ENCODE measurements around the gene GARRE1. TPM values are rescaled to one million over a fixed set of nuclear protein-coding genes. Genes with fewer than 3 reads are reported as not detected.
"Not testable (repeated sequence)": the region's sequence is repeated elsewhere in the genome, so short reads cannot be mapped to it uniquely, and the experiment has no call there.

Gene GARRE1
- total and polyA plus RNA-seq, 7 experiments from 2014 or later, result 5.3 to 57.2 (median 26.1) TPM

DNA sequence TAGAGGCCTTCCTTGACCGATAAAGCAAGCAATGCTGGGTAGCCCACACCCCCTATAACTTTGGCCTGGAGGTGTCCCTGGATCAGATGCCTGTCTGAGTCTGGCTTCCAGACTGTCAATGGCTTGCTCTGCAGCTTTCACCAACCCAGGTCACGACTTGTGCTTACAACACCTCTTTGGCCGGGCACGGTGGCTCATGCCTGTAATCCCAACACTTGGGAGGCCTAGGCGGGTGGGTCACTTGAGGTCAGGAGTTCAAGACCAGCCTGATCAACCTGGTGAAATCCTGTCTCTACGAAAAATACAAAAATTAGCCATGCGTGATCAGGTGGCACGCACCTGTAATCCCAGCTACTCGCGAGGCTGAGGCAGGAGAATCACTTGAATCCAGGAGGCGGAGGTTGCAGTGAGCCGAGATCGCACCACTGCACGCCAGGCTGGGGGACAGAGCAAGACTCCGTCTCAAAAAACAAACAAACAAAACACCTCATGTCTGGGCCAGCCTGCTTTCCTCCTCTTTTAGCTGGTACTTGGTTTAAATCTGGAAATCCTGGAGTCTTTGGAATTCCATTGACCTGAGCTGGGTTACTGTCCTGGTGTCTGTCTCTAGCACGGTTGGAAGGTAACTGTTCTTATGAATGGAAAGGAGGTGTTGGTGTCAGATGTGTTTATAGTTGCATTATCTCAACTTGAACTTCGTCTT lies 10.3 kb upstream of the GARRE1 start:
- DNase-seq, result no peak
- no peak for ATAC-seq
- Mint-ChIP-seq H3K4me3 (no peak overlapping the region), H3K27me3 (peaks cover 0 to 2% (median 0%) of the 10 kb centered on the region in 5 donors), H3K27ac (no peak overlapping the region), H3K9me3 (peaks cover 0 to 4% (median 0%) of the 10 kb centered on the region in 11 donors), H3K4me1 (peaks cover 0 to 4% (median 2%) of the 10 kb centered on the region in 7 donors), H3K36me3 (no peaks in the 10 kb centered on the region)
- Histone ChIP-seq H3K4me3 (ENCODE audit: low read length) (no peak overlapping the region), H3K4me1 (ENCODE audit: control insufficient read depth in 2 of 2, insufficient read depth in 2 of 2, low read length in 2 of 2) (no peaks in the 10 kb centered on the region), H3K36me3 (ENCODE audit: control insufficient read depth in 2 of 3, insufficient read depth in 3 of 3, low read length in 3 of 3) (no peaks in the 10 kb centered on the region), H3K27ac (ENCODE audit: low read depth, low read length) (no peak overlapping the region), H3K9me3 (ENCODE audit: control insufficient read depth in 2 of 3, low read length in 3 of 3) (no peaks in the 10 kb centered on the region), H3K27me3 (ENCODE audit: control insufficient read depth in 2 of 2, insufficient read depth in 2 of 2, low read length in 2 of 2) (no peaks in the 10 kb centered on the region)
- intact Hi-C loops (cut with micrococcal nuclease), result no loop called here
- CTCF ChIA-PET, result interaction anchor here (0.6 kb wide), 1 partner anchor 113 kb away, joined by 3 read pairs; no protein-coding TSS in a partner anchor
- POLR2A ChIA-PET, result interaction anchor here (0.6 kb wide), 1 partner anchor 872 kb away, joined by 5 read pairs; no protein-coding TSS in a partner anchor

DNA sequence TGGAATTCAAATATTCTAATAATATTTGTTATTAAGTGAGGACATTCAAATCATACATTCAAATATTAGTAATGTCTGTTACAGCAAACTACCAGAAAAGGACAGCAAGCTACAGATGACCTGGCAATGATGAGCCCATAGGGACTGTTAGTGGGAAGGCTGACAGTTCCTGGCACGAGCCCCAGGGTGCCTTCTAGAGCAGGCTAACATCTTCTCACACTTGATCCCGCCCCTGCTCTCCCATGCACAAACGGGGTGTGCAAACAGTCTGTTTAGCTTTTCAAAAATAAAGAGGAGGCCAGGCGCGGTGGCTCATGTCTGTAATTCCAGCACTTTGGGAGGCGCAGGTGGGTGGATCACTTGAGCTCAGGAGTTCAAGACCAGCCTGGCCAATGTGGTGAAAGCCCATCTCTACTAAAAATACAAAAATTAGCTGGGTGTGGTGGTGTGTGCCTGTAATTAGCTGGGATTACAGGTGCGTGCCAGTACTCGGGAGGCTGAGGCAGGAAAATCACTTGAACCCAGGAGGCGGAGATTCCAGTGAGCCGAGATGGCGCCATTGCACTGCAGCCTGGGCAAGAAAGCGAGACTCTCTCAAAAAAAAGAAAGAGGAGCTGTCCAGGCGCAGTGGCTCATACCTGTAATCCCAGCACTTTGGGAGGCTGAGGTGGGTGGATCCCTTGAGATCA lies 9.6 kb upstream of the GARRE1 start:
- ChIA-PET CTCF (interaction anchor here (0.6 kb wide), 1 partner anchor 112 kb away, joined by 3 read pairs; no protein-coding TSS in a partner anchor), POLR2A (interaction anchor here (0.6 kb wide), 1 partner anchor 873 kb away, joined by 5 read pairs; no protein-coding TSS in a partner anchor)
- intact Hi-C loops (cut with micrococcal nuclease), result no loop called here

DNA sequence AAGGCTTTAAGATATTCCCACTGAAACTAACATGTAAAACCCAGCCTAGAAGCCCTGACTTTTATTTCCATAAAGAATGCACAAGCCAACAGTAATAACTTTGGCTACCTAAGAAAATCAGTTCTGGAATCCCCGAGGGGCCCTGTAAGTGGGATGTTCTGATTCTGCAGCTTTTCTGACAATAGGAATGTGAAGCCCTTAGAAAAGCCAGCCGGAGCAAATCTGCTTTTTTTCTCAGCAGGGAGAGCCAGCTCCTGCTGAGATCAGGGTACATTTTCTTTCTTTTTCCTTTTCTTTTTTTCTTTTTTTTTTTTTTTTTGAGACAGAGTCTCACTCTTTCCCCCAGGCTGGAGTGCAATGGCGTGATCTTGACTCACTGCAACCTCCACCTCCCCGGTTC lies 8.0 kb upstream of the GARRE1 start:
- H3K9me3 Mint-ChIP-seq, result peaks cover 0 to 5% (median 0%) of the 10 kb centered on the region in 11 donors
- intact Hi-C loops (cut with micrococcal nuclease), result no loop called here
- ATAC-seq (no peak), DNase-seq (no peak)
- no peak overlapping the region for H3K4me3 ChIP-seq (ENCODE audit: low read length)
- H3K36me3 Mint-ChIP-seq, result no peaks in the 10 kb centered on the region
- ChIA-PET CTCF (interaction anchor here (0.6 kb wide), 2 partner anchors 39 to 45 kb away, joined by 4 to 5 read pairs; no protein-coding TSS in a partner anchor), POLR2A (interaction anchor here (0.6 kb wide), 1 partner anchor 105 kb away, joined by 3 read pairs; no protein-coding TSS in a partner anchor)
- H3K27ac ChIP-seq (ENCODE audit: low read depth, low read length), result no peak overlapping the region
- H3K4me1 ChIP-seq (ENCODE audit: control insufficient read depth in 2 of 2, insufficient read depth in 2 of 2, low read length in 2 of 2), result no peaks in the 10 kb centered on the region
- H3K9me3 ChIP-seq (ENCODE audit: control insufficient read depth in 2 of 3, low read length in 3 of 3), result no peaks in the 10 kb centered on the region
- H3K27ac Mint-ChIP-seq, result no peak overlapping the region
- no peak overlapping the region for H3K4me3 Mint-ChIP-seq
- no peaks in the 10 kb centered on the region for H3K36me3 ChIP-seq (ENCODE audit: control insufficient read depth in 2 of 3, insufficient read depth in 3 of 3, low read length in 3 of 3)
- H3K27me3 ChIP-seq (ENCODE audit: control insufficient read depth in 2 of 2, insufficient read depth in 2 of 2, low read length in 2 of 2), result no peaks in the 10 kb centered on the region
- peaks cover 0 to 2% (median 0%) of the 10 kb centered on the region in 5 donors for H3K27me3 Mint-ChIP-seq
- H3K4me1 Mint-ChIP-seq, result peaks cover 0 to 4% (median 2%) of the 10 kb centered on the region in 7 donors

More for the DNA sequence above, 9.6 kb upstream of the GARRE1 start:
- H3K4me1 Mint-ChIP-seq, result peaks cover 0 to 4% (median 2%) of the 10 kb centered on the region in 7 donors
- Histone ChIP-seq H3K4me1 (ENCODE audit: control insufficient read depth in 2 of 2, insufficient read depth in 2 of 2, low read length in 2 of 2) (no peaks in the 10 kb centered on the region), H3K27me3 (ENCODE audit: control insufficient read depth in 2 of 2, insufficient read depth in 2 of 2, low read length in 2 of 2) (no peaks in the 10 kb centered on the region), H3K4me3 (ENCODE audit: low read length) (no peak overlapping the region), H3K36me3 (ENCODE audit: control insufficient read depth in 2 of 3, insufficient read depth in 3 of 3, low read length in 3 of 3) (no peaks in the 10 kb centered on the region), H3K9me3 (ENCODE audit: control insufficient read depth in 2 of 3, low read length in 3 of 3) (no peaks in the 10 kb centered on the region), H3K27ac (ENCODE audit: low read depth, low read length) (no peak overlapping the region)
- peaks cover 0 to 4% (median 0%) of the 10 kb centered on the region in 11 donors for H3K9me3 Mint-ChIP-seq
- ATAC-seq (no peak), DNase-seq (no peak)
- H3K36me3 Mint-ChIP-seq, result no peaks in the 10 kb centered on the region
- H3K27me3 Mint-ChIP-seq, result peaks cover 0 to 2% (median 0%) of the 10 kb centered on the region in 5 donors
- H3K27ac Mint-ChIP-seq, result no peak overlapping the region
- no peak overlapping the region for H3K4me3 Mint-ChIP-seq

DNA sequence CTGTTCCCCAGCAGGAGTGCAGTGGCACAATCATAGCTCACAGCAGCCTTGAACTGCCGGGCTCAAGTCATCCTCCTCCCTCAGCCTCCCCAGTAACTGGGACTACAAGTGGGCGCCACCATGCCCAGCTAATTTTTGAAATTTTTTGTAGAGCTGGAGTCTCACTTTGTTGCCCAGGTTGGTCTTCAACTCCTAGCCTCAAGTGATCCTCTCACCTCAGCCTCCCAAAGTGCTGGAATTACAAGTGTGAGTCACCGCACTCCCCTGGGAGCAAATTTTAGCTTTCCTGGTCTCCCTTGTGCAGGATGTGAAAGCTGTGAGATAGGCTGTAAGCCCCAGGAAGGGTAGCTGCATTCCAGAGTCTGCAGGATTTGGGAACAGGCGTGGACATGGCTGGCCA lies 5.4 kb upstream of the GARRE1 start:
- H3K9me3 Mint-ChIP-seq, result peaks cover 0 to 2% (median 0%) of the 10 kb centered on the region in 11 donors
- POLR2A ChIA-PET, result interaction anchor here (1.2 to 1.8 kb wide), 2 partner anchors 21 to 23 kb away, joined by 5 to 11 read pairs; no protein-coding TSS in a partner anchor
- intact Hi-C loops (cut with micrococcal nuclease), result no loop called here
- CTCF ChIA-PET, result no interaction called here
- no peak overlapping the region for H3K4me3 ChIP-seq (ENCODE audit: low read length)
- no peaks in the 10 kb centered on the region for H3K36me3 ChIP-seq (ENCODE audit: control insufficient read depth in 2 of 3, insufficient read depth in 3 of 3, low read length in 3 of 3)
- H3K27ac Mint-ChIP-seq, result peak overlapping the region in 1 of 9 donors; percentile 7
- H3K4me3 Mint-ChIP-seq, result no peak overlapping the region
- no peak overlapping the region for H3K27ac ChIP-seq (ENCODE audit: low read depth, low read length)
- H3K27me3 ChIP-seq (ENCODE audit: control insufficient read depth in 2 of 2, insufficient read depth in 2 of 2, low read length in 2 of 2), result no peaks in the 10 kb centered on the region
- no peaks in the 10 kb centered on the region for H3K9me3 ChIP-seq (ENCODE audit: control insufficient read depth in 2 of 3, low read length in 3 of 3)
- no peak for DNase-seq
- no peak for ATAC-seq
- H3K4me1 ChIP-seq (ENCODE audit: control insufficient read depth in 2 of 2, insufficient read depth in 2 of 2, low read length in 2 of 2), result peaks cover 0 to 5% of the 10 kb centered on the region in 2 donors
- H3K36me3 Mint-ChIP-seq, result no peaks in the 10 kb centered on the region
- H3K27me3 Mint-ChIP-seq, result peaks cover 0 to 2% (median 0%) of the 10 kb centered on the region in 5 donors
- peaks cover 2 to 10% (median 7%) of the 10 kb centered on the region in 7 donors for H3K4me1 Mint-ChIP-seq

DNA sequence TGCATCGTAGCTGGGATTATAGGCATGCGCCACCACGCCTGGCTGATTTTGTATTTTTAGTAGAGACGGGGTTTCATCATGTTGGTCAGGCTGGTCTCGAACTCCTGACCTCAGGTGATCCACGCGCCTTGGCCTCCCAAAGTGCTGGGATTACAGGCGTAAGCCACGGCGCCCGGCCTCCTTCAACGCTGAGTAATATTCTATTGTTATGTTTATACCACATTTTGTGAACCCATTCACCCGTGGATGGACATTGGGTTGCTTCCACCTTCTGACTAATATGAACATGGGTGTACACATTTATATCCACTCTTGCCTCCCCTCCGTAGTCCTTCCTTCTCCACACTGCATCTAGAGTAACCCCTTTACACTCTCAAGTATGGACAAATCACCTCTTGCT lies 1.2 kb upstream of the GARRE1 start:
- H3K9me3 Mint-ChIP-seq; H3K36me3 Mint-ChIP-seq; H3K9me3 ChIP-seq (ENCODE audit: control insufficient read depth in 2 of 3, low read length in 3 of 3); H3K27me3 ChIP-seq (ENCODE audit: control insufficient read depth in 2 of 2, insufficient read depth in 2 of 2, low read length in 2 of 2); DNase-seq; H3K4me3 ChIP-seq (ENCODE audit: low read length); H3K27ac ChIP-seq (ENCODE audit: low read depth, low read length); H3K27me3 Mint-ChIP-seq; H3K36me3 ChIP-seq (ENCODE audit: control insufficient read depth in 2 of 3, insufficient read depth in 3 of 3, low read length in 3 of 3); ATAC-seq; CTCF ChIA-PET: not testable (repeated sequence)
- H3K4me3 Mint-ChIP-seq, result peak overlapping the region; percentile 86 to 100 (median 96)
- H3K4me1 Mint-ChIP-seq, result peaks cover 10 to 41% (median 31%) of the 10 kb centered on the region in 7 donors
- H3K27ac Mint-ChIP-seq, result peak overlapping the region in 6 of 9 donors; percentile 11 to 99 (median 97)
- POLR2A ChIA-PET, result interaction anchor here (0.6 to 1.6 kb wide), 2 partner anchors 17 to 25 kb away, joined by 5 to 6 read pairs; no protein-coding TSS in a partner anchor
- peaks cover 6 to 27% of the 10 kb centered on the region in 2 donors for H3K4me1 ChIP-seq (ENCODE audit: control insufficient read depth in 2 of 2, insufficient read depth in 2 of 2, low read length in 2 of 2)
- intact Hi-C loops (cut with micrococcal nuclease), result loop anchor here in 1 of 2 donors (5.0 kb wide), 1 partner anchor 81 kb away; the partner anchor contains the start of gene LSM14A

DNA sequence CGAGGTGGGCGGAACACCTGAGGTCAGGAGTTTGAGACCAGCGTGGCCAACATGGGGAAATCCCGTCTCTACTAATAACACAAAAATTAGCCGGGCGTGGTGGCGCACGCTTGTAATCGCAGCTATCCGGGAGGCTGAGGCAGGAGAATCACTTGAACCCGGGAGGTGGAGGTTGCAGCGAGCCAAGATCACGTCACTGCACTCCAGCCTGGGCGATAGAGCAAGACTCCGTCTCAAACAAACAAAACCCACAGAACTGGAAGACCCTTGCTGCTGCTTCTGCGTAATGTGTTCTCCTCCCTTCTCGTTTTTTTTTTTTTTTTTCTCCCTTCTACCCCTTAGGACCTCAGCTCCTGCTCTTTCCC lies 691 bp upstream of the GARRE1 start:
- ATAC-seq; DNase-seq; H3K36me3 ChIP-seq (ENCODE audit: control insufficient read depth in 2 of 3, insufficient read depth in 3 of 3, low read length in 3 of 3); H3K9me3 ChIP-seq (ENCODE audit: control insufficient read depth in 2 of 3, low read length in 3 of 3); H3K27me3 ChIP-seq (ENCODE audit: control insufficient read depth in 2 of 2, insufficient read depth in 2 of 2, low read length in 2 of 2); H3K27me3 Mint-ChIP-seq; H3K9me3 Mint-ChIP-seq; CTCF ChIA-PET; H3K36me3 Mint-ChIP-seq: not testable (repeated sequence)
- H3K4me1 Mint-ChIP-seq, result peaks cover 12 to 45% (median 33%) of the 10 kb centered on the region in 7 donors
- peak overlapping the region; percentile 94 to 100 (median 97) for H3K27ac Mint-ChIP-seq
- Histone ChIP-seq H3K4me1 (ENCODE audit: control insufficient read depth in 2 of 2, insufficient read depth in 2 of 2, low read length in 2 of 2) (peaks cover 6 to 27% of the 10 kb centered on the region in 2 donors), H3K27ac (ENCODE audit: low read depth, low read length) (peak overlapping the region; percentile 97), H3K4me3 (ENCODE audit: low read length) (peak overlapping the region; percentile 72)
- intact Hi-C loops (cut with micrococcal nuclease), result loop anchor here (1.0 to 5.0 kb wide), 5 partner anchors 17 to 83 kb away; partner anchors contain the start of gene LSM14A (in 1 of the 2)
- POLR2A ChIA-PET, result interaction anchor here (0.6 to 1.6 kb wide), 2 partner anchors 16 to 25 kb away, joined by 5 to 6 read pairs; no protein-coding TSS in a partner anchor
- H3K4me3 Mint-ChIP-seq, result peak overlapping the region; percentile 86 to 100 (median 96)
